NCI-H1048 (cell line): ENCODE data around the gene COA1.
"Not testable (repeated sequence)": the region's sequence is repeated elsewhere in the genome, so short reads cannot be mapped to it uniquely, and the experiment has no call there.

Experiments
- DNase-seq: peaks from one replicate; lab custom pipeline; 2025; lab: John Stamatoyannopoulos, UW

Gene COA1

DNA sequence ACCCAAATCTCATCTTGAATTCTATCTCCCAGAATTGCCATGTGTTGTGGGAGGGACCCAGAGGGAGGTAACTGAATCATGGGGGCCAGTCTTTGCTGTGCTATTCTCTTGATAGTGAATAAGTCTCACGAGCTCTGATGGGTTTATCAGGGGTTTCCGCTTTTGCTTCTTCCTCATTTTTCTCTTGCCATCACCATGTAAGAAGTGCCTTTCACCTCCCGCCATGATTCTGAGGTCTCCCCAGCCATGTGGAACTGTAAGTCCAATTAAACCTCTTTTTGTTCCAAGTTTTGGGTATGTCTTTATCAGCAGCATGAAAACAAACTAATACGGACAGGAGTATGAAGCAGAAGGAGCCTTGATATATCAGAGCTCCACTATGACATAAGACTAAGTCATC is 41.5 kb downstream of the COA1 start:
- not testable (repeated sequence) for DNase-seq

DNA sequence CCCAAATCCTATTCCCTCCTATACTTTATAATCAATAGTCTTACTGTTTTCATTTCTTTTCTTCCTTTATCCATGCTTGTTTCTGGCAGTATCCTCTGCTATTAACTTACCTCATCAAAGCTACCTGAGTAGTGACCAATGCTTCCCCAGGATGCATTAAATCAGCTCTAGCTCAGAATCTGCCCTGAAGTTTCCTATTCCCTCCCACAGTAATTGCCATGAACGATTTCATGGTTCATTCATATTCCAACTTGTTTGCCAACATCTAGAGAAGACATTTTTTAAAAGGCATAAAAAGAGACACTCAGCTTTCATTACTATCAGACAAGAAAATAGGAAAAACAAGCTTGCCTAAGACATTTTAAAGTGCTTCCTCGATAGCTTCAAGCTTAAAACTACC is 42.3 kb downstream of the COA1 start:
- no peak for DNase-seq

DNA sequence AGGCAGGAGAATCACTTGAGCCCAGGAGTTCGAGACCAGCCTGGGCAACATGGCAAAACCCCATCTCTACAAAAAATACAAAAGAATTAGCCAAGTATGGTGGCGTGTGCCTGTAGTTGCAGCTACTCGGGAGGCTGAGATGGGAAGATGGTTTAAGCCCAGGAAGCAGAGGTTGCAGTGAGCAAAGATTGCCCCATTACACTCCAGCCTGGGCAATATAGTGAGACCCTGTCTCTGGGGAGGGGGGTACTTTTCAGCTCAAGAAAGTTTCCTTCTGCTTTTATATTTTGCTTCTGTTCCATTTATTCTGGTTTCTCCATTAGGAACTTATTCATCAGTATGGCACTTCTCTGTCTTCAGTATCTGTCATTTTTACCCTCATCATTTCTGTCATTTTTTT is 48.6 kb downstream of the COA1 start:
- no peak for DNase-seq

DNA sequence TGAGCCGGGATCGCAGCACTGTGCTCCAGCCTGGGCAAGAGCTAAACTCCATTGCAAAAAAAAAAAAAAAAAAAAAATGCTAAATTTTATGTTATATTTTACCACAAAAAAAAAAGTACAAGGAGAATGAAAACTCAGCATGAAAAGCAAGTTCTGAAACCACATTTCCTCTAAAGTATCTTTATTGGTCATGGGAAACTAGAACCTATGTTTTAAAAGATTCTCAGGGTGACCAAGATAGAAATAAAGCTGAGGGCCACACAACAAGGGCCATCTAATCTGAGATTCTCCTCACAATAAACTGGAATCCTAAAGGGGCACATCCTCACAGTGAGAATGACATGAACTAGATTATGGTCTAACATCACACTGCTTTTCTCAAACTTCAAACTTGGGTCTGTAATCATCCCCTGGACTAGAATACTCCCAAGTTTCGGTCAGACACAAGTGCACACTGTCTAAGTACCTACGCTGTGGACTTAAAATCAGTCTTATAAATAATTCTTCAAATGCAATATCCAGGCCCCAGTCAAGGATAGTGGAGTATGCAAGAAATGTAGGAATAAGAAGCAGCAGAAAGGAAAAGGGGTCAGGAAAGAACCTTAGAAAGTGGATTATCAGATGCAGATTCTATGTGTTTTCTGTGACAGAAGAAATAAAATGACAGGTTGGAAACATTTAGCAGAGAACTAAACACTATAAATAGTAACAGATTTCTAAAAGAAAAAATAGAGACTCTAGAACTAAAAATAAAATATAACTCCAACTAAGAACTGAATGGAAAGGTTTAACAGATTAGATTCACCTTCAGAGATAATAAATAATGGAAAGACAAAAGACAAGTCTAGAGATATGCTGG is 49.9 kb downstream of the COA1 start:
- DNase-seq = no peak

DNA sequence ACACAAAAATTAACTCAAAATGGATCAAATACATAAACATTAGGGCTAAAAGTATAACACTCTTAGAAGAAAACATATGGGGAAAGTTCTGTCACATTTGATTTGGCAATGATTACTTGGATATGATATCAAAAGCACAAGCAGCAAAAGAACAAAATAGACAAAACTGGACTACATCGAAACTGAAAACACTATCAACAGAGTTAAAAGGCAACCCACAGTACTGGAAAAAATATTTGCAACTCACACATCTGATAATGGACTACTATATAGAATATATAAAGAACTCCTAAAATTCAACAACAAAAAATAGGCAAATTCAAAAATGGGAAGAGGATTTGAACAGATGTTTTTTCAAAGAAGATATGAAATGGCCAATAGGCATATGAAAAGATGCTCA is 51.0 kb downstream of the COA1 start:
- DNase-seq = no peak

DNA sequence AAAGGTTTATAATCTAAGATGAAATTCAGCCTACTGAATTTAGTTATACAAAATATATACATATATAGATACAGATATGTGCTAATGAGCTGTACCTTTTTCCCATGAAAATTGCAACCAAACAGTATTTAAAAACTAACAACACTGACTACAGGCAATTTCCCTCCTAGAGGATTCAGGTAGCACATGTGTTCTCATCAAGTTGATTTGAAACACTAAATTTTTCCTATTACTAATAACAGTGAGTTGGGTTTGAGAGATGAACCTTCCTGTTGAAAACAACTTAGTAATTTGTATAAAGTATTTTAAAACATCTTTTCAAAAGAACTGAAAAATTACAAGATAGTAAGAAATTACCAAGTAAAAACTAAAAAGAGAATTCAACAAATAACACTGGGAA is 51.5 kb downstream of the COA1 start:
- no peak for DNase-seq

DNA sequence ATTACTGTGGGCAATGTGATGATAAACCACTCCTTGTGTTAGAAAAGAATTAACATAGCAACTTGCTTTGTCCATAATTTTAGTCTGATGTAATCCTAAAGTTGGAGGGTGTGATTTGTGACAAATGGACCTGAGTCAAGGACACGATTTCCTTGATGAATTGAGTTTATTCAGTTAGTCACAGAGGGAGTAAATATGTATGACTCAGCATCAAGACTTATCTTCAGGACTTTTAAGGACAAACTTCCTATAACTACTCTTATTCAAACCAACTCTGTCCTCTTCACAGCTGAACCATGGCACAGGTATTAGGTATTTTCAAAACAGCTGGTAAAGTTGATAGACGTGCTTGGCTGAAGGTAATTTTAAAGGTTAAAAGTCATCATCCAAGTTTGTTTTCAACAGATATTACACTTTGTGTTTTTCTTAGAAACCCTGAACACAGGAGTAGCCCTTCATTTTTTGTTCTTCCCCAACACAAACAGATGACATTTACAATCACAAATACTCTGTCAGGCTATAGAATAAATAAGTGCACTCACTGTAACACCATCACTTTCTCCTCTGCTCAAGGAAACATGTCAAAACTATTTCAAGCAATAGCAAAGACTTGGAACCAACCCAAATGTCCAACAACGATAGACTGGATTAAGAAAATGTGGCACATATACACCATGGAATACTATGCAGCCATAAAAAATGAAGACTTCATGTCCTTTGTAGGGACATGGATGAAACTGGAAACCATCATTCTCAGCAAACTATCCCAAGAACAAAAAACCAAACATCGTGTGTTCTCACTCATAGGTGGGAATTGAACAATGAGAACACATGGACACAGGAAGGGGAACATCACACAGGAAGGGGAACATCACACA is 54.5 kb downstream of the COA1 start:
- no peak for DNase-seq

DNA sequence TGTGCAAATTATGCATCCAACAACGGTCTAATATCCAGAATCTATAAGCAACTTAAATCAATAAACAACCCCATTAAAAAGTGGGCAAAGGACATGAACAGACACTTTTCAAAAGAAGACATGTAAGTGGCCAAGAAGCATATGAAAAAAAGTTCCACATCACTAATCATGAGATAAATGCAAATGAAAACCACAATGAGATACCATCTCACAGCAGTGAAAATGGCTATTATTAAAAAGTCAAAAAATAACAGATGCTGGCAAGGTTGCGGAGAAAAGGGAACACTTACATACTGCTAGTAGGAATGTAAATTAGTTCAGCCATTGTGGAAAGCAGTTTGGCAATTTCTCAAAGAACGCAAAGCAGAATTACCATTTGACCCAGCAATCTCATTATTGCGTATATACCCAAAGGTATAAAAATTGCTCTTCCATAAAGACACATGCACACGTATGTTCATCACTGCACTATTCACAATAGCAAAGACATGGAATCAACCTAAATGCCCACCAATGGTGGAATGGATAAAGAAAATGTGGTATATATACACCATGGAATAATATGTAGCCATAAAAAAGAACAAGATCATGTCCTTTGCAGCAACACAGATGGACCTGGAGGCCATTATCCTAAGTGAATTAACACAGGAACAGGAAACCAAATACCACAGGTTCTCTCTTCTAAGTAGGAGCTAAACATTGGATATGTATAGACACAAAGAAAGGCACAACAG is 55.9 kb downstream of the COA1 start:
- not testable (repeated sequence) for DNase-seq

DNA sequence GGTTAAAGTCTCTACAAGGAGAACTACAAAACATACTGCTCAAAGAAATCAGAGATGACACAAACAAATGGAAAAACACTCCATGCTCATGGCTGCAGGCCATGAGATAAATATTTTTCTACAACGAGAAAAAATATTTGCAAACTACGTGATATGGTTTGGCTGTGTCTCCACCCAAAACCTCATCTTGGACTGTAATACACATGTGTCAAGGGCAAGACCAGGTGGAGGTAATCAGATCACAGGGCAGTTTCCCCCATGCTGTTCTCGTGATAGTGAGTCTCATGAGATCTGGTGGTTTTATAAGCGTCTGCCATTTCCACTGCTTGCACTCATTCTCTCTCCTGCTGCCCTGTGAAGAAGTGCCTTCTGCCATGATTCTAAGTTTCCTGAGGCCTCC is 57.8 kb downstream of the COA1 start:
- no peak for DNase-seq

DNA sequence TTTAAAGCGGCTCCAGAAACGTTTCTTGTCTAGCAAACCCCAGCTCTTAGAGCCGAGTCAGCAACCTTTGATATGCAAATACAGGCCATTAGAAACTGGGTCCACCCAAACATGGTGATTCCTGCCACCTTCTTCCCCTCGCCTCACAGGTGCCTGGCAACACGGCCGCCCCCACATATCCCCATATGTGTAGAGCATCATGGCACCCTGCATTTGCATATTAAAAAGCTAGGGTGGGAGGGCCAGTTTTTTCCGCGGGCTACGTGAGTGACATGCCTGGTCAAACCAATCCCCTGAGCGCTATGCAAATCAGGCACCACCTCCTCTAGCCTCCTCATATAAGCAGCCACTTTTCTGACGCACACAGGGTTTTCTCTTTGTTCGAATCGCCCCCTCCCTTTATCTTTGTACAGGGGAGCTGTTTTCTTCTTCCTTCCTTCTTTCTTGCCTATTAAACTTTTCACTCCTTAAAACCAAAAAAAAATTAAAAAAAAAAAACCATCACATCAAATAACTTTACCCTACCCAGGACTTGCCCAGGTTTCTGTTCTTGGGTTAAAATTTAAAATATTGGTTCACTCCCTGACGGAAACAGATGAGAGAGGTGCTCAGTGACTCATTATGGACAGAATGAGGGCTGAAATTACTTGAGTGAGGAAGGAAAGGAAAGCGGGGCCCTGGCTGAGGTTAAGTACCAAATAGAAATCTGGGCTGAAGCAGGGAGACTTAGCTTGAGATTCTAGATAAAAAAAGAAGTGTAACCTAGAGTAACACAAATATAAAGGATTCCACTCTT is 59.8 kb downstream of the COA1 start:
- DNase-seq = no peak

DNA sequence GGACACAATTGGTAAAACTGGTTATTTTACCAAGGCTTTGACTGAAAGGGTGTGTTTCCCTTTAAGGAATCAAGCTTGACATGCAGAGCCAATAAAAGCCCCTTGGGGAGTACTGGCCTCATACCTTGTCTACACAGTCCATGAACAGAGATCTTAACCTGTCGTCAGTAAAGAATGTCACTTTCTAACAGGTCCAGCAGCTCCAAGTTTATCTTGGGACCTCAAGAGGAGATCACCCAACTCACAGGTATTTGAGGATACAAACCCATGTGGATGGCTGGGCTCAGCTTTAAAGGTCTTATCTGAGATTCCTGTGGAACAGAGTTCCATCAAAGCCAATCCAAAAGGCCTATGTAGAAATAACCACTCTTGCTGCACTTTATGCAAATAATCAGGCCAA is 61.3 kb downstream of the COA1 start:
- no peak for DNase-seq

DNA sequence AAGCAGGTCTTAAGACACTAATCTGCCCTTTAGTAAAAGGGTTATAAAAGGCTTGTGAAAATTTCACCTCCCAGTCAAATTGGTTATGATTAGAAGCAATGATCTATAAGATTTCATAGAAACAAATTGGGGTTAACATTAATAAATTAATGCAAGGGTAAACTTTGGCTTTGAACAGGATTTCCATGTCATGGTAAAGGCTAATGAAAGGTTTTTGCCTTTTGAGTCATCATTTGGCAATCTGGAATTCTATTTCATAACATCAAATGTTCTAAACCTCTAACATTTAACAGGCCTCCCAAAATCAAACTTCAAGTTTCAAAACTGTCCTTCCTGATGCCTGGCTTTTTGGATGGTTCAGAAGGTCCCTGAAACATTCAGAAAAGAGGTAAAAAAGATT is 62.4 kb downstream of the COA1 start:
- DNase-seq = no peak

DNA sequence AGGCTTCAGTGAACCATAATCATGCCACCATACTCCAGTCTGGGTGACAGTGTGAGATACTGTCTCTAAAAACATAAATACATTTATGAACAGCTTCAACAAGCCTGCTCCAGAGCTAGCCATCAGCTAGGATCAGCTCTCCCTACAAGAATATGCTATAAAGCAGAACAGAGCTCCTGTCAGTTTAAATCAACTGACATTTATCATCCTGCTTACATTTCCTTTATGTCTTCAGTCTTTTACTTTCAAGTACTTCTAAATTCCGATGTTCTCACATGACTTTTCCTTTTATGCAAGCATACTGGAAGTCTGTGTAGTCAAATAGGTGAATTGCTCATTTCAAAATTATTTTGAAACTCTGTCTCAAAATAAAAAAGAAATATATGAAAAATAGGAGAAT is 64.6 kb downstream of the COA1 start:
- DNase-seq = no peak

DNA sequence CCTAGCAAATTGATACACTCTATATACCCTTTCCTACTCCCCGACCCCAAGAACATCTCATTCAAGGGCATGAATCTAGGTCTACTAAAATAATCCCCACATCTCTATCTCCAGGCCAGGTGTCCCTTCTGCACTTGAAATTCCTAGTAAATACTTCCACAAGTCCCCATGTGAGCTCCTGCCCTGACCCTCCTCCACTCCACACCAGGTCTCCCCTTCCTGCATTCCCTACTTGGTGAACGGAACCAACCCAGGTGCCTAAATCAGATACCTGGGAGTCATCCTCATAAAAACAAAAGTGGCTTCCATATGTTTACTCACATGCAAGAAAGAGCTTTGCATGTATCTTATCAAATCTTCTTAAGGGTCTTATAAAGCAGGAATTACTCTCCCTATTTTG is 69.2 kb downstream of the COA1 start:
- DNase-seq = no peak

DNA sequence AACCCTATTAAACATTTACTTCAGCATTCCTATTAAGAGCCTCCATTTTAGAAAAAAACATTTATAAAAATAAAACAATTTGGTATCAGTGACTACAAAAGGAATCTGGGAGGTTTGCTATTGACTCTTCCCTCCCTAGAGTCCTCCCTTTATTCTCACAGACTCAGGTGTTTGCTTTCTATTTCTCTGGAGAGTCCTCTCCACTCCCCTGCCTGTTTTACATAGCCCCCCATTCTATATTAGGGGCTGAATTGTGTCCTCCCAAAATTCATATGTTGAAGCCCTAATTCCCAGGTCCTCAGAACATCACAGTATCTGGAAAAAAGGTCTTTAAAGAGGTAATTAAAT is 69.8 kb downstream of the COA1 start:
- no peak for DNase-seq

DNA sequence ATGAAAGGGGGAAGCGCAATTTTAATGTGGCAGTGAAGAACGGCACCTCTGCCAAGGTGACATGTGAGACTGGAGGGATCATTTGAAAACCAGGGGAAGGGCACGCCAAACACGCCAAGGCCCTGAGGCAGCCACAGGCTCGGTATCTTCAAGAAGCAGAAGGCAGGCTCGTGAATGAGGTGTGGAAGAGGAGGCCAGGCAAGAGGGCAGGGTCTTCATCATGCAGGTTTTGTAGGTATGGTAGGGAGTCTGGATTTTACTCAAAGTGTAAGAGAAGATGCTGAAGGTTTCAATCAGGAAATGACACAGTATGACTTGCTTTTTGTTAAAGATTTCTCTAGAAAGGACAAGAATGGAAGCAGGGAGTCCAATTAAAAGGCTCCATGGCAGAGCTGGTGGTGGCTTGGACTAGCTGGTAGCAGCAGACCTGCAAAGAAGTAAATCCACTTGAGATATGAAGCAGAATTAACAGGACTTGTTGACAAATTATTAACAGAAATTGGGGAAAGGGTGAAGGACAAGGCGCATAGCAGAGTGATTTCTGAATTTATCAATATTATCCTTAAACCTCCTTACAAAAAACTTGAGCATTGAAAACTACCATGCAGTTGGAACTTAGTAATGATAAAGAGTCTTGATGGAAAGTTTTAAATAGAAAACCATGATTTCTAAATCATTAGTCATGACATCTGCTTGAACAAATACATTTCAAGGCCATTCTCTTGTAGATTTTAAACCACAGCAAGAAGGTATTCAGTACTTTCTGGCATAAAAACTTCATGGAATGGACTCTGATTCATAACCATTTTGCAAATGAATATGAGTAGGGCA is 70.4 kb downstream of the COA1 start:
- DNase-seq = no peak

DNA sequence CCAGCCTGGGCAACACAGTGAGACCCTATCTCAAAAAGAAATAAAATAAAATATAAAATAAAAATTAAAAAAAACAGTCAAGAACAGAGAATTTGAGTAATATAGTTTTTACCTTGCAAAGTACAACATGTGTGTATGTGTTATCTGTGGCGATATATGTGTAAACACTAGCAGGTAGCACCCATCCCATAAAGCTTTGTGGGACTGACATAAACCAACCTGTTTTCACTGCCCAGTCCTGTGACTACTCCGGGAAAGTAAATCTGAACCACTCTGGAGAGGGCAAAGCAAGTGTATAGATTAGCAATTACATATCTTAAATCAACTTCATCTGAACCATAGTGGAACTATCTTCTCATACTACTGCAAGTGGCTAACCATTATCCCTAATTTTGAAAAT is 72.3 kb downstream of the COA1 start:
- DNase-seq = no peak

DNA sequence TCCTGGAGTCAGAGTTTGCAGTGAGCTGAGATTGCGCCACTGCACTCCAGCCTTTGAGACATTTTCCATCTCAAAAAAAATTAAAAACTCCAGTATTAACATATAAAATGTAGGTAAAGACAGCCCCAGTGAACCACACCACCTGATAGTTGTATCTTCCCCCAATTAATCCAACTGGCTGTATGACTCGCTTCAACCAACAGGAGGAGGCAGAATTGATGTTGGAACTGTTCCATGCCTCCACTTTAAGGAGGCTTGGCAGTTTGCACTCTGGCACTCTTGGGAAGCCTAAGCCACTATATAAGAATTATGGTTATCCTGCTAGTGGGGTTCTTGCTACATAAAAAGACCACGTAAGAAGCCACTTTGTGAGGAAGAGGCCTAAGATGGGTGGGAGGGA is 73.7 kb downstream of the COA1 start:
- DNase-seq = no peak

DNA sequence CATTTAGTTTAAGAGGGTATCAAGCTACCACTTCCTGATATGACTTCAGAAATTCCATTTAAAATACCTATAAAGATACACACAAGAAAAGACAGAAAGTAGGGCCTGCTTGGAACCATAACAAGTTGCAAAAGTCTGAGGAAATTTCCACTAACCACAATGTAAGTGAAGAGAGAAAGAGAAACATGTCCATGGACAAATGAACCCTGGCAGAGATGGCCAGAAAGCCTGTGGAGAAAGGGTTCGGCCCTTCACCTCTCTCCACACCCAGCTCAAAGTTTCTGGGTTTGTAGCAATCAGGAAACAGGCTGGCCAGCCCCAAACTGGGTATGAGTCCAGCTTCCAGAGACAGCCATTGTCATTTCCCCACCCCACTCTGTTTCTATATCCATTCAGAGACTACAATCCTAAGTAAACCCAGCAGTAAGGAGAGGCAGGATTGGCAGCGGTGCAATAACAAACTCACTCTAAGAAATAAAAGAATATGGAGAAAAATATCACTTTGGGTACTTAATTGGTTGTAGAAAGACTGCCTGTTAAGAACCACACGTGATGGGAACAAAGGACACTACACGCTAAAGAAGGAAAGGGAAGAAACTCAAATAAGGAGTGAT is 75.3 kb downstream of the COA1 start:
- no peak for DNase-seq

DNA sequence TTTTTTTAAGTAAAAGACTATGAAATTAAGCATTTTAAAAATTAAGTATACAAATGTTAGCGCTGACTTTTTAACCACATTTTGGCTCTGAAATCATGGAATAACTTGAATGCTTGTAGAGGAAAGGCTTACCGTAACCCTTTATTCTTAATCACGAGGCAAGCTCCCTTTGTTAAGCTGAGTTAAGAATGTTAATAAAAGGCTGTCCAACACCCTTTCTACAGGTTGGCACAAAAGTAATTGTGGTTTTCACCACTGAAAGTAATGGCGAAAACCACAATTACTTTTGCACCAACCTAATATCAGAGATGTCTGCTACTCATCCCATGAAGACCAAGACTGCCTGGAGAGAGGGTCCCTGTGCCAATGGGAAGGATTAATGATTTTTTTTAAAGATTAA is 75.9 kb downstream of the COA1 start:
- DNase-seq = no peak

DNA sequence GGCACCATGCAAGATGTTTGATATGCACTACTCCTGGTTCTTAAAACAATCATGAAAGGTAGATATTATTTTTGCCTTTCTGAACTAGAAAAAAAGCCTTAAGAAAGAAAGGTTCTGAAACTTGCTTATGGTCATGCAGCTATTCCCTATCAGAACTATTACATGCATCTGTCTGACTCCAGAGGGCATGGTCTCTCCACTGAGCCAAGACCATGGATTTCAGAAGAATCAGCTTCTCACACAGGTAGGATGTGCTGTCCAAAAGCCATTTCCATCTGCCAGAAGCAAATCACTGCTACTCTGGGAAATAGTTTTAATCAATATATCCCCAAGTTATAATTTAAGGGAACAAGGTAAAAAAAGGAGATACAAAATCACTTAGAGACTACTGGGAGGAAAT is 77.0 kb downstream of the COA1 start:
- DNase-seq = no peak
